H1 (cell line): ENCODE measurements around the gene CUX1. TPM values are rescaled to one million over a fixed set of nuclear protein-coding genes. Genes with fewer than 3 reads are reported as not detected.

Experiments used
- CTCF ChIA-PET: fragments of 300-600 bp; sonication (Branson Sonifier 250); formaldehyde crosslinking; loops from one replicate; lab custom pipeline; 2021; ENCODE audit not compliant: partially characterized antibody; lab: Charles Lee
- POLR2A ChIA-PET: fragments of 300-600 bp; sonication (Branson Sonifier 250); formaldehyde crosslinking; loops from one replicate; lab custom pipeline; 2021; ENCODE audit warnings: inconsistent platforms; ENCODE audit not compliant: partially characterized antibody; lab: Charles Lee
- DNase-seq, 2 experiments: peaks; one replicate each; pipeline versions ENCODE4 v3.0.0 to v3.0.0-alpha.2; 2010 to 2022; ENCODE audit warnings: low spot score in 2 of 2, low read depth in 1 of 2, mixed read lengths in 1 of 2
- FAIRE-seq: peaks from 2 replicates; lab custom pipeline; 2011; peaks lifted over from hg19 to GRCh38; lab: Jason Lieb, UNC
- H2AFZ ChIP-seq: 2 replicates; pipeline ENCODE4 v1.8.1; 2012; ENCODE audit warnings: low read length, inconsistent platforms
- H2AK5ac ChIP-seq: 2 replicates; pipeline ENCODE4 v1.6.1; 2013; ENCODE audit warnings: low read depth, low read length
- H2BK120ac ChIP-seq: replicated peaks from 2 replicates; pipeline ENCODE3; 2013; ENCODE audit warnings: low read depth, low read length, inconsistent platforms
- H2BK12ac ChIP-seq: 2 replicates; pipeline ENCODE4 v1.6.1; 2013; ENCODE audit warnings: low read depth, low read length
- H2BK15ac ChIP-seq: 2 replicates; pipeline ENCODE4 v1.6.1; 2013; ENCODE audit warnings: low read length
- H2BK20ac ChIP-seq: 2 replicates; pipeline ENCODE4 v1.6.1; 2013; ENCODE audit warnings: low read length
- H2BK5ac ChIP-seq: 2 replicates; pipeline ENCODE4 v1.6.1; 2013; ENCODE audit warnings: low read depth, low read length
- H3K14ac ChIP-seq: 2 replicates; pipeline ENCODE4 v1.6.1; 2013; ENCODE audit warnings: inconsistent platforms; ENCODE audit not compliant: insufficient read length
- H3K18ac ChIP-seq: 2 replicates; pipeline ENCODE4 v1.6.1; 2013; ENCODE audit warnings: low read length; ENCODE audit errors: extremely low read depth
- H3K23ac ChIP-seq: 2 replicates; pipeline ENCODE4 v1.6.1; 2013; ENCODE audit warnings: inconsistent platforms; ENCODE audit not compliant: insufficient read length
- H3K23me2 ChIP-seq: 2 replicates; pipeline ENCODE4 v1.6.1; 2013; ENCODE audit warnings: low read depth, low read length
- H3K27ac ChIP-seq: 2 replicates; pipeline ENCODE4 v1.6.1; 2011; ENCODE audit warnings: low read depth, low read length, inconsistent platforms
- H3K27me3 ChIP-seq, 4 experiments: replicated peaks in 1 of 4; 1 replicate in 1 of 4; 2 replicates in 3 of 4; pipeline versions ENCODE4 v1.6.1 to v1.8.1; 2011 to 2013; ENCODE audit warnings: low read length in 3 of 4, mild to moderate bottlenecking in 3 of 4, inconsistent platforms in 2 of 4, mixed read lengths in 2 of 4, moderate library complexity in 1 of 4; ENCODE audit not compliant: control insufficient read depth in 3 of 4, insufficient read depth in 3 of 4; ENCODE audit errors: extremely low read depth in 1 of 4
- H3K36me3 ChIP-seq, 4 experiments: 2 replicates each; pipeline versions ENCODE4 v1.6.1 to v1.8.1; 2011 to 2013; ENCODE audit warnings: mild to moderate bottlenecking in 4 of 4, low read length in 3 of 4, moderate library complexity in 2 of 4, control low read depth in 1 of 4, inconsistent platforms in 1 of 4; ENCODE audit not compliant: insufficient read depth in 4 of 4, control insufficient read depth in 2 of 4
- H3K4ac ChIP-seq: replicated peaks from 2 replicates; pipeline ENCODE3; 2013; ENCODE audit warnings: low read length, low read depth, mixed read lengths, inconsistent platforms; ENCODE audit not compliant: insufficient read length
- H3K4me1 ChIP-seq, 4 experiments: replicated peaks in 1 of 4; 1 replicate in 1 of 4; 2 replicates in 3 of 4; pipeline versions ENCODE4 v1.6.1 to v1.8.1; 2011 to 2013; ENCODE audit warnings: low read length in 3 of 4, inconsistent platforms in 2 of 4, mixed read lengths in 1 of 4; ENCODE audit not compliant: insufficient read depth in 4 of 4, control insufficient read depth in 3 of 4
- H3K4me2 ChIP-seq, 2 experiments: 2 replicates each; pipeline versions ENCODE4 v1.6.1 to v1.8.1; 2011 to 2013; ENCODE audit warnings: low read depth in 2 of 2, low read length in 2 of 2, control low read depth in 1 of 2, inconsistent platforms in 1 of 2, mild to moderate bottlenecking in 1 of 2; ENCODE audit not compliant: insufficient read depth in 1 of 2
- H3K4me3 ChIP-seq, 4 experiments: fragments of 200-600, 300-600 bp in 1 of 4; sonication (generic), shearing (Covaris generic), sonication (Bioruptor Twin) in 1 of 4; 2 replicates each; pipeline versions ENCODE4 v1.5.1 to v1.8.1; 2011 to 2016; ENCODE audit warnings: low read length in 4 of 4, low read depth in 3 of 4, control low read depth in 2 of 4, inconsistent platforms in 2 of 4, mild to moderate bottlenecking in 2 of 4, mixed read lengths in 1 of 4, moderate library complexity in 1 of 4; ENCODE audit not compliant: insufficient read depth in 2 of 4; ENCODE audit errors: extremely low read depth in 1 of 4
- H3K56ac ChIP-seq: replicated peaks from 2 replicates; pipeline ENCODE3; 2013; ENCODE audit warnings: low read depth, mild to moderate bottlenecking, mixed read lengths, low read length, inconsistent platforms; ENCODE audit not compliant: insufficient read length
- H3K79me1 ChIP-seq: 2 replicates; pipeline ENCODE4 v1.6.1; 2013; ENCODE audit warnings: low read depth, low read length, control low read depth
- H3K79me2 ChIP-seq, 2 experiments: 2 replicates each; pipeline versions ENCODE4 v1.6.1 to v1.8.1; 2012 to 2013; ENCODE audit warnings: low read length in 2 of 2, mild to moderate bottlenecking in 2 of 2, inconsistent platforms in 1 of 2; ENCODE audit not compliant: insufficient read depth in 2 of 2, control insufficient read depth in 1 of 2
- H3K9ac ChIP-seq, 4 experiments: replicated peaks in 1 of 4; 1 replicate in 1 of 4; 2 replicates in 3 of 4; pipeline versions ENCODE4 v1.6.1 to v1.8.1; 2011 to 2013; ENCODE audit warnings: low read depth in 3 of 4, low read length in 3 of 4, control low read depth in 2 of 4, mild to moderate bottlenecking in 2 of 4, moderate library complexity in 2 of 4, inconsistent platforms in 1 of 4; ENCODE audit errors: extremely low read depth in 1 of 4
- H3K9me3 ChIP-seq, 2 experiments: 2 replicates each; pipeline versions ENCODE4 v1.6.1 to v1.8.1; 2012 to 2013; ENCODE audit warnings: mild to moderate bottlenecking in 2 of 2, moderate library complexity in 2 of 2, control low read depth in 1 of 2, inconsistent platforms in 1 of 2, low read depth in 1 of 2, low read length in 1 of 2, mixed read lengths in 1 of 2; ENCODE audit not compliant: insufficient read depth in 2 of 2
- H4K20me1 ChIP-seq, 2 experiments: replicated peaks in 1 of 2; 2 replicates each; pipeline versions ENCODE3 to v1.8.1; 2011 to 2013; ENCODE audit warnings: inconsistent platforms in 2 of 2, low read length in 2 of 2, mild to moderate bottlenecking in 1 of 2; ENCODE audit not compliant: insufficient read depth in 2 of 2, control insufficient read depth in 1 of 2
- H4K5ac ChIP-seq: 2 replicates; pipeline ENCODE4 v1.6.1; 2013; ENCODE audit warnings: low read length, low read depth, mixed read lengths, inconsistent platforms; ENCODE audit not compliant: insufficient read length
- H4K8ac ChIP-seq: 2 replicates; pipeline ENCODE4 v1.8.0; 2013; ENCODE audit warnings: mild to moderate bottlenecking, moderate library complexity, low read length, inconsistent platforms; ENCODE audit not compliant: insufficient read depth; ENCODE audit errors: extremely low read depth
- H4K91ac ChIP-seq: replicated peaks from 2 replicates; pipeline ENCODE3; 2013; ENCODE audit warnings: low read length, mixed read lengths, inconsistent platforms; ENCODE audit not compliant: insufficient read length
- BRCA1 ChIP-seq: IDR thresholded peaks from 2 replicates; pipeline ENCODE4 v1.6.1; 2012; ENCODE audit warnings: low read depth, low read length, improper control_type of control experiment
- CHD2 ChIP-seq: IDR thresholded peaks from 2 replicates; pipeline ENCODE4 v1.6.1; 2012; ENCODE audit warnings: low read length, improper control_type of control experiment
- WGBS, 2 experiments: shearing (Covaris generic) in 1 of 2; methylation state at CpG; one replicate each; pipeline versions ENCODE4 v1.1.6 to v1.1.7; 2013 to 2015; ENCODE audit warnings: low lambda C conversion rate in 2 of 2, mixed read lengths in 2 of 2, inconsistent platforms in 1 of 2, low coverage in 1 of 2, missing lambda C conversion rate in 1 of 2; ENCODE audit not compliant: insufficient replicate concordance in 2 of 2, insufficient coverage in 1 of 2, insufficient read length in 1 of 2; ENCODE audit errors: extremely low coverage in 1 of 2, missing lambda C conversion rate in 1 of 2; 5-methylcytosine and 5-hydroxymethylcytosine counted together
- polyA plus RNA-seq, 7 experiments: library from polyadenylated mRNA; depleted of rRNA in 3 of 7; stranded (reverse) in 5 of 7; unstranded in 2 of 7; fragments of >200 nt in 5 of 7; fragments of 200-250 nt in 2 of 7; gene quantifications; 1 replicate in 5 of 7; 2 replicates in 1 of 7; 4 replicates in 1 of 7; pipeline versions ENCODE4 v1.2.1 to v1.2.3, GENCODE V29; 2011 to 2013; ENCODE audit warnings: missing spikeins in 2 of 7, mixed read lengths in 2 of 7
- total RNA-seq: library from RNA; stranded (reverse); fragmentation: NEBNext Ultra II Directional; extraction: Animal tissue kit (Norgen Biotek cat#: 25700); gene quantifications from 2 replicates; pipeline ENCODE4 v1.2.1, GENCODE V29; 2021

Gene CUX1
- total and polyA plus RNA-seq, 2 of the 8 experiments (the other 6 are each of a cell fraction or from before 2014, with no cell fraction given), result 21.6 to 65.9 TPM

DNA sequence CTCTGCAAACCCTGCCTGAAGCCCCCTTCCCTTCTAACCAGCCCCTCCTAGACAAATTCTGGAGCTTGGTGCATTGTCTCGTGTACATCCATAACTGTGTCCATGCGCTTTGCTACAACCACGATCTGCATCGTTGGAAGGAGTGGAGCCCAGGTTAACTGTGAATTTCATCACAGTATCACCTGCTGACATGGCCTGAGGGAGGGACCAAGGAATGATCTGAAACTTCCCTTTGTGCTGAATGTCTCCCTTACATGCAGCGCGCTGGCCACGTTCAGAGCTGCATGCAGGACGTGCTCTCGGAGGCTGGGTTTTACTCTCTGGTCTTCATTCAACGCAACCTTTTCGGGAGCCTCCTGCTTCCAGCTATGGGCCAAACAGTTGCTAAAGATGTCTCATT, 222.3 kb downstream of the CUX1 start:
- H3K79me2 ChIP-seq, result no peaks in the 10 kb centered on the region
- no peak overlapping the region for H4K91ac ChIP-seq
- no peaks in the 10 kb centered on the region for H3K23me2 ChIP-seq
- ChIA-PET CTCF (interaction anchor here (1.4 kb wide), 1 partner anchor 11 kb away, joined by 4 read pairs; no protein-coding TSS in a partner anchor), POLR2A (no interaction called here)
- no peak overlapping the region for H4K8ac ChIP-seq
- H2BK5ac ChIP-seq, result no peak overlapping the region
- no peak overlapping the region for H3K18ac ChIP-seq
- H3K9ac ChIP-seq, result no peak overlapping the region
- H2BK20ac ChIP-seq, result no peak overlapping the region
- peaks cover 5% of the 10 kb centered on the region; the same call in 1 of the 2 replicates for H3K79me1 ChIP-seq
- no peak overlapping the region for H3K4ac ChIP-seq
- no peak overlapping the region for H3K4me3 ChIP-seq
- peaks cover under 1 to 2% of the 10 kb centered on the region in 2 experiments for H4K20me1 ChIP-seq
- WGBS, 2 experiments, result 98% methylated on average over 11 of the region's 11 CpGs; no CpG with 5 or more reads in 1 of the 2 experiments
- no peak for FAIRE-seq
- H3K23ac ChIP-seq, result no peak overlapping the region
- H4K5ac ChIP-seq, result no peak overlapping the region
- H3K27me3 ChIP-seq, result no peaks in the 10 kb centered on the region
- DNase-seq, result no peak
- TF ChIP-seq CHD2 (no peak), BRCA1 (no peak)
- H3K14ac ChIP-seq, result no peak overlapping the region
- no peak overlapping the region; the same call in 1 of the 2 replicates for H3K27ac ChIP-seq
- H3K9me3 ChIP-seq, result no peaks in the 10 kb centered on the region
- no peak overlapping the region for H2AFZ ChIP-seq
- H3K4me1 ChIP-seq, result no peaks in the 10 kb centered on the region; a peak in 1 of 7 replicates
- H2BK120ac ChIP-seq, result no peak overlapping the region
- H3K36me3 ChIP-seq, result no peaks in the 10 kb centered on the region; a peak in 2 of 8 replicates
- H2AK5ac ChIP-seq, result no peak overlapping the region
- no peak overlapping the region for H2BK15ac ChIP-seq
- no peak overlapping the region for H2BK12ac ChIP-seq
- H3K4me2 ChIP-seq, result no peak overlapping the region
- no peak overlapping the region for H3K56ac ChIP-seq
